MM.1S (cell line): ENCODE results near the gene ATXN1.

Experiments
- DNase-seq: peaks from one replicate; pipeline ENCODE4 v3.0.0-alpha.2; 2015
- H2AFZ ChIP-seq: fragments of 300-600 bp; sonication (generic); 2 replicates; pipeline ENCODE4 v1.6.0; 2016; ENCODE audit warnings: antibody characterized with exemption, low read length
- H3F3A ChIP-seq: fragments of 300-600 bp; sonication (generic); 2 replicates; pipeline ENCODE4 v1.6.1; 2016; ENCODE audit warnings: mild to moderate bottlenecking, antibody characterized with exemption, low read length, moderate library complexity, mixed read lengths; ENCODE audit not compliant: insufficient read depth
- H3K27ac ChIP-seq: fragments of 300-600 bp; sonication (generic); 2 replicates; pipeline ENCODE4 v1.5.1; 2016; ENCODE audit warnings: mild to moderate bottlenecking, low read length
- H3K27me3 ChIP-seq: fragments of 300-600 bp; sonication (generic); replicated peaks from 2 replicates; pipeline ENCODE4 v1.6.0; 2016; ENCODE audit warnings: low read length; ENCODE audit not compliant: insufficient read depth
- H3K36me3 ChIP-seq: fragments of 300-600 bp; sonication (generic); replicated peaks from 2 replicates; pipeline ENCODE4 v1.6.1; 2016; ENCODE audit warnings: mild to moderate bottlenecking, low read length, mixed read lengths; ENCODE audit not compliant: insufficient read depth
- H3K4me1 ChIP-seq: fragments of 300-600 bp; sonication (generic); 2 replicates; pipeline ENCODE4 v1.6.1; 2016; ENCODE audit warnings: low read length, mixed read lengths
- H3K4me2 ChIP-seq: fragments of 300-600 bp; sonication (generic); 2 replicates; pipeline ENCODE4 v1.6.0; 2016; ENCODE audit warnings: low read depth, low read length
- H3K4me3 ChIP-seq: fragments of 300-600 bp; sonication (generic); 2 replicates; pipeline ENCODE4 v1.5.1; 2016; ENCODE audit warnings: low read length, mixed read lengths
- H3K79me2 ChIP-seq: fragments of 300-600 bp; sonication (generic); 2 replicates; pipeline ENCODE4 v1.6.1; 2016; ENCODE audit warnings: mixed run types, low read length, mixed read lengths
- H3K9ac ChIP-seq: fragments of 300-600 bp; sonication (generic); 2 replicates; pipeline ENCODE4 v1.6.1; 2016; ENCODE audit warnings: low read length, mixed read lengths
- H3K9me2 ChIP-seq: fragments of 300-600 bp; sonication (generic); replicated peaks from 2 replicates; pipeline ENCODE4 v1.6.1; 2016; ENCODE audit warnings: mild to moderate bottlenecking, low read length, mixed read lengths; ENCODE audit not compliant: insufficient read depth
- H3K9me3 ChIP-seq: fragments of 300-600 bp; sonication (generic); replicated peaks from 2 replicates; pipeline ENCODE4 v1.6.1; 2016; ENCODE audit warnings: mild to moderate bottlenecking, low read length, mixed read lengths; ENCODE audit not compliant: insufficient read depth
- H4K20me1 ChIP-seq: fragments of 300-600 bp; sonication (generic); 2 replicates; pipeline ENCODE4 v1.6.1; 2016; ENCODE audit warnings: mild to moderate bottlenecking, low read length, moderate library complexity, mixed read lengths; ENCODE audit not compliant: insufficient read depth
- CTCF ChIP-seq: fragments of 300-600 bp; sonication (generic); IDR thresholded peaks from 2 replicates; pipeline ENCODE4 v1.5.1; 2016; ENCODE audit warnings: antibody characterized with exemption, low read length, mixed read lengths
- EZH2 ChIP-seq: fragments of 300-600 bp; sonication (generic); optimal IDR thresholded peaks from 2 replicates; pipeline ENCODE3; 2017; ENCODE audit warnings: low read depth, mild to moderate bottlenecking, antibody characterized with exemption, low read length, mixed read lengths
- EZH2phosphoT487 ChIP-seq: fragments of 300-600 bp; sonication (generic); IDR thresholded peaks from 2 replicates; pipeline ENCODE4 v1.6.1; 2018; ENCODE audit warnings: antibody characterized with exemption, low read length

Gene ATXN1

GRCh38 chr6:16487996-16488674 lies 273.1 kb downstream of the ATXN1 start:
- Histone ChIP-seq H3K4me2 (no peak overlapping the region), H3K27me3 (no peaks in the 10 kb centered on the region), H3K27ac (no peak overlapping the region; the same call in 1 of the 2 replicates), H2AFZ (no peak overlapping the region), H3F3A (no peaks in the 10 kb centered on the region), H3K79me2 (no peaks in the 10 kb centered on the region), H3K36me3 (no peaks in the 10 kb centered on the region), H3K9me3 (no peaks in the 10 kb centered on the region), H3K4me3 (no peak overlapping the region), H3K9me2 (no peaks in the 10 kb centered on the region), H4K20me1 (no peaks in the 10 kb centered on the region), H3K9ac (no peak overlapping the region), H3K4me1 (peaks cover 22% of the 10 kb centered on the region)
- DNase-seq, result no peak
- TF ChIP-seq EZH2phosphoT487 (no peak), CTCF (no peak), EZH2 (no peak)

GRCh38 chr6:16486661-16487060 lies 274.6 kb downstream of the ATXN1 start:
- H3K27me3 ChIP-seq, result no peaks in the 10 kb centered on the region
- H3K36me3 ChIP-seq, result no peaks in the 10 kb centered on the region
- no peak for TF ChIP-seq EZH2phosphoT487
- TF ChIP-seq CTCF, result no peak
- TF ChIP-seq EZH2, result no peak
- H3K79me2 ChIP-seq, result no peaks in the 10 kb centered on the region
- no peak for DNase-seq
- H3K9me2 ChIP-seq, result no peaks in the 10 kb centered on the region
- no peaks in the 10 kb centered on the region for H4K20me1 ChIP-seq
- H3K4me2 ChIP-seq, result no peak overlapping the region
- no peak overlapping the region for H2AFZ ChIP-seq
- H3K9me3 ChIP-seq, result no peaks in the 10 kb centered on the region
- H3K27ac ChIP-seq, result no peak overlapping the region
- H3F3A ChIP-seq, result no peaks in the 10 kb centered on the region
- H3K9ac ChIP-seq, result no peak overlapping the region
- no peak overlapping the region for H3K4me3 ChIP-seq
- peaks cover 27% of the 10 kb centered on the region for H3K4me1 ChIP-seq

- TF ChIP-seq CTCF, result no peak
- TF ChIP-seq EZH2, result no peak
- no peak for TF ChIP-seq EZH2phosphoT487
- Histone ChIP-seq H3K79me2 (no peaks in the 10 kb centered on the region), H3K4me2 (peak overlapping the region; percentile 22; the same call in 1 of the 2 replicates), H3K9me3 (no peaks in the 10 kb centered on the region), H4K20me1 (no peaks in the 10 kb centered on the region), H3K27ac (peak overlapping the region; percentile 53; the same call in 1 of the 2 replicates), H3F3A (no peaks in the 10 kb centered on the region), H3K27me3 (no peaks in the 10 kb centered on the region), H3K4me3 (no peak overlapping the region), H2AFZ (no peak overlapping the region), H3K9ac (no peak overlapping the region), H3K4me1 (peaks cover 27% of the 10 kb centered on the region), H3K9me2 (no peaks in the 10 kb centered on the region), H3K36me3 (no peaks in the 10 kb centered on the region)
- DNase-seq, result peak; percentile 63
Measured at GRCh38 chr6:16483315-16483875, 277.9 kb downstream of the ATXN1 start.
